Measurements from ENCODE around the gene PIK3R3.

PIK3R3 gene

GRCh38 chr1:46153732-46154131, 21.3 kb upstream of the PIK3R3 start:
- TF ChIP-seq, protein P1, sequence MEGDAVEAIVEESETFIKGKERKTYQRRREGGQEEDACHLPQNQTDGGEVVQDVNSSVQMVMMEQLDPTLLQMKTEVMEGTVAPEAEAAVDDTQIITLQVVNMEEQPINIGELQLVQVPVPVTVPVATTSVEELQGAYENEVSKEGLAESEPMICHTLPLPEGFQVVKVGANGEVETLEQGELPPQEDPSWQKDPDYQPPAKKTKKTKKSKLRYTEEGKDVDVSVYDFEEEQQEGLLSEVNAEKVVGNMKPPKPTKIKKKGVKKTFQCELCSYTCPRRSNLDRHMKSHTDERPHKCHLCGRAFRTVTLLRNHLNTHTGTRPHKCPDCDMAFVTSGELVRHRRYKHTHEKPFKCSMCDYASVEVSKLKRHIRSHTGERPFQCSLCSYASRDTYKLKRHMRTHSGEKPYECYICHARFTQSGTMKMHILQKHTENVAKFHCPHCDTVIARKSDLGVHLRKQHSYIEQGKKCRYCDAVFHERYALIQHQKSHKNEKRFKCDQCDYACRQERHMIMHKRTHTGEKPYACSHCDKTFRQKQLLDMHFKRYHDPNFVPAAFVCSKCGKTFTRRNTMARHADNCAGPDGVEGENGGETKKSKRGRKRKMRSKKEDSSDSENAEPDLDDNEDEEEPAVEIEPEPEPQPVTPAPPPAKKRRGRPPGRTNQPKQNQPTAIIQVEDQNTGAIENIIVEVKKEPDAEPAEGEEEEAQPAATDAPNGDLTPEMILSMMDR (conservative IDR thresholded peaks at IDR 0.05; ENCODE audit: low read depth, low read length), result no peak
- DNase-seq (ENCODE audit: low read depth), result no peak
- no peak overlapping the region for H3K4me3 ChIP-seq (ENCODE audit: low read length)

- TF ChIP-seq, protein P1 (conservative IDR thresholded peaks at IDR 0.05; ENCODE audit: low read depth, low read length), result no peak
Measured at GRCh38 chr1:46153228-46153627, 20.8 kb upstream of the PIK3R3 start.

GRCh38 chr1:46152016-46152415, 19.6 kb upstream of the PIK3R3 start:
- DNase-seq (ENCODE audit: low read depth), result no peak
- H3K4me3 ChIP-seq (ENCODE audit: low read length), result no peak overlapping the region
- TF ChIP-seq, protein P1 (conservative IDR thresholded peaks at IDR 0.05; ENCODE audit: low read depth, low read length), result no peak

More at GRCh38 chr1:46153228-46153627, 20.8 kb upstream of the PIK3R3 start:
- no peak for DNase-seq (ENCODE audit: low read depth)
- H3K4me3 ChIP-seq (ENCODE audit: low read length), result no peak overlapping the region

DNA sequence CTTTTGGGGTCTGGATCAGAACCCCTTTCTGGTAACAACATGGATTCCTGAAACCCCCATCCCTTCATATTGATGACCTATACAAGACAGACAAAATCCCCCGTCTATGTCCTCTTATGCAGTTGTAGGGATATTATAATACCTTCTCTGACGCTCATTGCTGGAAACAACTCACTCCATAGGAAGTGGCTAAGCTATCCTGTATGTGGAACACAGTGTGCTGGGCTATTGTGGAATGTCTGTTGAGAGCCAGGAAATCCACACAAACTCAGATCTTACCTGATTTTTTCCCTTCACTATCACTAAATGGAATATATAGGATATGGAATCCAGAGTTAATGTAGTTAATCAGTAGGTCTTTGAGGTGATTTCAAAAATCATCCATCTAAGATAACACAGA, 17.7 kb upstream of the PIK3R3 start:
- no peak overlapping the region for H3K4me3 ChIP-seq (ENCODE audit: low read length)
- TF ChIP-seq, protein P1 (conservative IDR thresholded peaks at IDR 0.05; ENCODE audit: low read depth, low read length), result no peak
- DNase-seq (ENCODE audit: low read depth), result no peak

DNA sequence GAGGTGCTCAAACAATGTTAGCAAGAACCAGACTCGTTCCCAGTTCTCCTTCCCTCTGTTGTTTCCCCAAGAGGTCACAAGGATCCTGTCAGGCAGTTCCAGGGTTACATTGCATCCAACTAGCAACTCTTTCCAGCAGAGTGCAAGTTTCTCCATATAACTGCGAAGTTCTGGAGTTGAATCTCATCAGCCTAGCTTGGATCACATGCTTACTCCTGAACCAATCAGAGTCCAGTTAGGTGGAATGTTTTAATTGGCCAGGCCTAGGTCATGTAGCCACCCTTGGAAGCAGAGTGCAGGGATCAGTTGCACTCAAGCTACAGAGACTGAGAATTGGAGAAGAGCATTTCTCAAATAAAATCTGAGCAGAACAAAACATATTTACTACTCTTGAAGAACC, 15.9 kb upstream of the PIK3R3 start:
- H3K4me3 ChIP-seq (ENCODE audit: low read length), result no peak overlapping the region
- TF ChIP-seq, protein P1 (conservative IDR thresholded peaks at IDR 0.05; ENCODE audit: low read depth, low read length), result no peak
- no peak for DNase-seq (ENCODE audit: low read depth)

DNA sequence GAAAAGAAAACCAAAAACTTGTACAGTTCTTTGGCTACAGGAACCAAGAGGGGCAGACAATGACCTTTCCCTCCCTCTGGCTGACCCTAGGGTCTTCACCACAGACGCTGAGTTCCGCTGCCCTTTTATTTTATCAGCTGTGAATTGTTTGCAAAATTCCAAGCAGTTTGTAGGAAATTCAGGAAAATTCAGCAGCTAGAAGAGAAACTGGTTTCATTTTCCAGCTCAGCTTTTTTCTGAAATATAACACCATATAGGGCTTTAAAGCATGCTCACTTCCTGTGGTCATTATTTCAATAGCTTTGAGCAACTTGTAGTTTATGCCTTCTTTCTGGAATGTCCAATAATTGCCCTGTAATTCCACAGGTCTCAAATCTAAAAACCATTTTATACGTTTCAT, 5.5 kb upstream of the PIK3R3 start:
- DNase-seq (ENCODE audit: low read depth), result no peak
- TF ChIP-seq, protein P1 (conservative IDR thresholded peaks at IDR 0.05; ENCODE audit: low read depth, low read length), result no peak
- H3K4me3 ChIP-seq (ENCODE audit: low read length), result no peak overlapping the region

- DNase-seq (ENCODE audit: low read depth), result no peak
- H3K4me3 ChIP-seq (ENCODE audit: low read length), result no peak overlapping the region
- TF ChIP-seq, protein P1 (conservative IDR thresholded peaks at IDR 0.05; ENCODE audit: low read depth, low read length), result no peak
Measured at GRCh38 chr1:46136711-46137110, 4.3 kb upstream of the PIK3R3 start.
